HCT116 (cell line): ENCODE data around the gene MTG1. TPM values are rescaled to one million over a fixed set of nuclear protein-coding genes. Genes with fewer than 3 reads are reported as not detected.
A peak's percentile ranks its signal among the peaks of the same experiment; 100 is the strongest.

ENCODE experiments used
- ATAC-seq: fragments of 200-7000 bp; cut with Tn5 transposase; 2 replicates; pipeline ENCODE4 v1.9.1; 2020; ENCODE audit warnings: mild to moderate bottlenecking, moderate library complexity
- BruUV-seq: library from RNA; stranded (reverse); fragments of 400-500 nt; replicated peaks from 2 replicates; lab custom pipeline; 2021; lab: Mats Ljungman, UMichigan
- CTCF ChIA-PET: fragments of 300-600 bp; sonication (Branson Sonifier 250); formaldehyde crosslinking; loops from one replicate; lab custom pipeline; 2021; ENCODE audit warnings: antibody characterized with exemption; lab: Charles Lee
- POLR2A ChIA-PET: fragments of 300-600, 350-600 bp; sonication (Branson Sonifier 250); formaldehyde crosslinking; loops from one replicate; lab custom pipeline; 2021; ENCODE audit warnings: antibody characterized with exemption; lab: Charles Lee
- RAD21 ChIA-PET, 2 experiments: fragments of 300-600 bp; sonication (Branson Sonifier 250); formaldehyde crosslinking; loops; one replicate each; lab custom pipeline; 2023; ENCODE audit warnings: low total read pairs in 2 of 2; ENCODE audit not compliant: uncharacterized antibody in 2 of 2, unreplicated experiment in 2 of 2, low non-redundant PET in 1 of 2; lab: Charles Lee
- DNase-seq: peaks from one replicate; pipeline ENCODE4 v3.0.0-alpha.2; 2010; ENCODE audit warnings: low read depth, low spot score
- H2AFZ ChIP-seq: fragments of 200-600 bp; shearing (Covaris generic), sonication (generic); 2 replicates; pipeline ENCODE4 v1.6.1; 2017; ENCODE audit warnings: low read depth, mixed run types, mixed read lengths, antibody characterized with exemption, low read length; ENCODE audit not compliant: poor library complexity, severe bottlenecking
- H3K27ac ChIP-seq: 2 replicates; pipeline ENCODE4 v1.5.1; 2012; ENCODE audit warnings: low read depth, low read length
- H3K27me3 ChIP-seq: fragments of 200-600 bp; sonication (generic); 2 replicates; pipeline ENCODE4 v1.6.1; 2016; ENCODE audit warnings: mixed run types, low read length, mixed read lengths; ENCODE audit not compliant: insufficient read depth
- H3K36me3 ChIP-seq, 2 experiments: fragments of 200-500 bp in 1 of 2; fragments of 200-600 bp in 1 of 2; sonication (Bioruptor generic) in 1 of 2; sonication (generic) in 1 of 2; 2 replicates each; pipeline versions ENCODE4 v1.5.1 to v1.6.1; 2014 to 2016; ENCODE audit warnings: low read length in 2 of 2, inconsistent platforms in 1 of 2, mixed read lengths in 1 of 2, mixed run types in 1 of 2; ENCODE audit not compliant: insufficient read depth in 2 of 2, control insufficient read depth in 1 of 2
- H3K4me1 ChIP-seq, 2 experiments: fragments of 200-600 bp in 1 of 2; sonication (generic) in 1 of 2; 2 replicates each; pipeline versions ENCODE4 v1.5.1 to v1.6.1; 2012 to 2017; ENCODE audit warnings: low read length in 2 of 2, inconsistent platforms in 1 of 2, mild to moderate bottlenecking in 1 of 2, mixed read lengths in 1 of 2, mixed run types in 1 of 2, moderate library complexity in 1 of 2; ENCODE audit not compliant: insufficient read depth in 2 of 2, control insufficient read depth in 1 of 2
- H3K4me2 ChIP-seq: fragments of 200-600 bp; sonication (generic); 2 replicates; pipeline ENCODE4 v1.6.1; 2017; ENCODE audit warnings: mixed run types, low read length, mixed read lengths
- H3K4me3 ChIP-seq, 2 experiments: fragments of 200-600 bp in 1 of 2; sonication (generic) in 1 of 2; replicated peaks in 1 of 2; 2 replicates each; pipeline ENCODE4 v1.5.1; 2011 to 2016; ENCODE audit warnings: low read length in 2 of 2, control low read depth in 1 of 2, low read depth in 1 of 2, mild to moderate bottlenecking in 1 of 2, mixed read lengths in 1 of 2, mixed run types in 1 of 2
- H3K79me2 ChIP-seq: fragments of 200-600 bp; sonication (generic); 2 replicates; pipeline ENCODE4 v1.6.1; 2017; ENCODE audit warnings: mild to moderate bottlenecking, mixed run types, low read length, moderate library complexity, mixed read lengths; ENCODE audit not compliant: insufficient read depth
- H3K9ac ChIP-seq: fragments of 200-600 bp; sonication (generic); 2 replicates; pipeline ENCODE4 v1.6.1; 2016; ENCODE audit warnings: low read length, mixed read lengths
- H3K9me2 ChIP-seq: fragments of 200-600 bp; sonication (generic), shearing (Covaris generic); 2 replicates; pipeline ENCODE4 v1.6.1; 2017; ENCODE audit warnings: mixed run types, mild to moderate bottlenecking, moderate library complexity; ENCODE audit not compliant: insufficient read depth
- H3K9me3 ChIP-seq, 2 experiments: fragments of 200-500 bp in 1 of 2; fragments of 200-600 bp in 1 of 2; sonication (Bioruptor generic) in 1 of 2; sonication (generic) in 1 of 2; 2 replicates each; pipeline ENCODE4 v1.6.1; 2014 to 2017; ENCODE audit warnings: low read length in 2 of 2, mixed read lengths in 2 of 2, inconsistent platforms in 1 of 2, low read depth in 1 of 2, mild to moderate bottlenecking in 1 of 2, mixed run types in 1 of 2, moderate library complexity in 1 of 2; ENCODE audit not compliant: control insufficient read depth in 1 of 2, insufficient read depth in 1 of 2
- H4K20me1 ChIP-seq: fragments of 200-600 bp; sonication (generic), shearing (Covaris generic); 2 replicates; pipeline ENCODE4 v1.6.1; 2017; ENCODE audit warnings: mixed run types, mild to moderate bottlenecking, moderate library complexity; ENCODE audit not compliant: insufficient read depth
- ELF1 ChIP-seq: IDR thresholded peaks from 2 replicates; pipeline ENCODE4 v1.6.1; 2012; ENCODE audit warnings: low read depth, borderline replicate concordance
- POLR2AphosphoS5 ChIP-seq: IDR thresholded peaks from 2 replicates; pipeline ENCODE4 v1.6.1; 2011; ENCODE audit warnings: mild to moderate bottlenecking, low read depth, low read length, moderate library complexity
- ZNF274 ChIP-seq: fragments of 200-500 bp; sonication (Bioruptor generic); IDR thresholded peaks from 2 replicates; pipeline ENCODE4 v1.6.1; 2014; ENCODE audit warnings: mild to moderate bottlenecking, low read depth, low read length, inconsistent platforms
- intact Hi-C: fragments of 100-400 bp; cut with micrococcal nuclease; formaldehyde crosslinking; loops from 2 replicates; pipeline ENCODE4 v1.10.0; 2022
- total RNA-seq: library from RNA; stranded (reverse); gene quantifications from one replicate; pipeline ENCODE4 v1.2.1, GENCODE V29; 2021; ENCODE audit not compliant: unreplicated experiment
- TF ChIP-seq, protein P1 (sequence below): IDR thresholded peaks from 2 replicates; pipeline ENCODE4 v1.6.1; 2012; ENCODE audit warnings: low read depth

Gene MTG1
- total RNA-seq, 1 experiment from 2014 or later, result 23.1 TPM

GRCh38 chr10:133350283-133350949 lies 43.5 kb upstream of the MTG1 start (continued):
- TF ChIP-seq, protein P1, sequence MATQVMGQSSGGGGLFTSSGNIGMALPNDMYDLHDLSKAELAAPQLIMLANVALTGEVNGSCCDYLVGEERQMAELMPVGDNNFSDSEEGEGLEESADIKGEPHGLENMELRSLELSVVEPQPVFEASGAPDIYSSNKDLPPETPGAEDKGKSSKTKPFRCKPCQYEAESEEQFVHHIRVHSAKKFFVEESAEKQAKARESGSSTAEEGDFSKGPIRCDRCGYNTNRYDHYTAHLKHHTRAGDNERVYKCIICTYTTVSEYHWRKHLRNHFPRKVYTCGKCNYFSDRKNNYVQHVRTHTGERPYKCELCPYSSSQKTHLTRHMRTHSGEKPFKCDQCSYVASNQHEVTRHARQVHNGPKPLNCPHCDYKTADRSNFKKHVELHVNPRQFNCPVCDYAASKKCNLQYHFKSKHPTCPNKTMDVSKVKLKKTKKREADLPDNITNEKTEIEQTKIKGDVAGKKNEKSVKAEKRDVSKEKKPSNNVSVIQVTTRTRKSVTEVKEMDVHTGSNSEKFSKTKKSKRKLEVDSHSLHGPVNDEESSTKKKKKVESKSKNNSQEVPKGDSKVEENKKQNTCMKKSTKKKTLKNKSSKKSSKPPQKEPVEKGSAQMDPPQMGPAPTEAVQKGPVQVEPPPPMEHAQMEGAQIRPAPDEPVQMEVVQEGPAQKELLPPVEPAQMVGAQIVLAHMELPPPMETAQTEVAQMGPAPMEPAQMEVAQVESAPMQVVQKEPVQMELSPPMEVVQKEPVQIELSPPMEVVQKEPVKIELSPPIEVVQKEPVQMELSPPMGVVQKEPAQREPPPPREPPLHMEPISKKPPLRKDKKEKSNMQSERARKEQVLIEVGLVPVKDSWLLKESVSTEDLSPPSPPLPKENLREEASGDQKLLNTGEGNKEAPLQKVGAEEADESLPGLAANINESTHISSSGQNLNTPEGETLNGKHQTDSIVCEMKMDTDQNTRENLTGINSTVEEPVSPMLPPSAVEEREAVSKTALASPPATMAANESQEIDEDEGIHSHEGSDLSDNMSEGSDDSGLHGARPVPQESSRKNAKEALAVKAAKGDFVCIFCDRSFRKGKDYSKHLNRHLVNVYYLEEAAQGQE, result no peak

- ChIA-PET CTCF (no interaction called here), POLR2A (interaction anchor here (0.6 kb wide), 1 partner anchor 22 kb away, joined by 3 read pairs; no protein-coding TSS in a partner anchor), RAD21 (no interaction called here)
- H3K27me3 ChIP-seq, result no peaks in the 10 kb centered on the region
- no peaks in the 10 kb centered on the region for H3K36me3 ChIP-seq
- ATAC-seq (no peak), DNase-seq (no peak)
- no peaks in the 10 kb centered on the region for H3K9me3 ChIP-seq
- no peak overlapping the region for H3K9ac ChIP-seq
- BruUV-seq, result no TSS peak
- TF ChIP-seq POLR2AphosphoS5 (0 out of 2 replicates have a peak, but pooled peaks have one; percentile 17), ZNF274 (no peak), ELF1 (no peak)
- H3K27ac ChIP-seq, result no peak overlapping the region
- no peaks in the 10 kb centered on the region for H3K4me1 ChIP-seq
- intact Hi-C loops, result no loop called here
- no peak overlapping the region for H3K4me2 ChIP-seq
- H3K9me2 ChIP-seq, result no peaks in the 10 kb centered on the region
- no peak overlapping the region for H2AFZ ChIP-seq
- no peaks in the 10 kb centered on the region for H4K20me1 ChIP-seq
- no peaks in the 10 kb centered on the region; the same call in 1 of the 2 replicates for H3K79me2 ChIP-seq
- H3K4me3 ChIP-seq, result no peak overlapping the region
Observed at GRCh38 chr10:133350950-133351329, 43.0 kb upstream of the MTG1 start.
